ENCODE measurements around the gene GLI2. TPM values are rescaled to one million over a fixed set of nuclear protein-coding genes. Genes with fewer than 3 reads are reported as not detected.

The GLI2 gene
- total and polyA plus RNA-seq, 9 donors, result 5.9 to 53.0 (median 36.3) TPM

GRCh38 chr2:120771111-120771780 is 35.6 kb downstream of the GLI2 start:
- 44 to 53% (median 46%) methylated on average over 13 to 14 of the region's 14 CpGs for WGBS, 3 donors
- intact Hi-C loops (cut with DNase I), result no loop called here

DNA sequence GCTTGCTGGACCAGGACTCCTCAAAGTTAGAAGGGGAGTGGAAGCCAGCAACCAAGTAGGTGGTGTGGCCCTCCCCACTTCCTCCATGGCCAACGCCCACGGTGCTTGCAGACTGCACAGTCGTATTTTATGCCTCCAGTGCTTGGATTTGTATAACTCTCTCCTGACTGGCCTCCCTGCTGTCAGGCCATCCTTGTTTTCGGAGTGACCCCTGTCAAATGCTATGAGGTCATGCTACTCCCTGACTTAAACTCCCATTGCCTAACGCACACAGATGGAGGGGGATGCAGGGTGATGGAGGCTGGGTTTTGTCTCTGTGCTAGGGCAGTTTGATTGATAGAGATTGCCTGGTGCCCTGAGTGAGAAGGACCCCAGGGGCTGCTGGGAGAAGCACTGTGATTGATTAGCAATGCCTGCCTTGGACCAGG is 36.1 kb downstream of the GLI2 start:
- 17 to 29% (median 22%) methylated on average over 5 of the region's 5 CpGs for WGBS, 3 donors
- H3K4me3 ChIP-seq, result no peak overlapping the region
- H3K27ac ChIP-seq, result peak overlapping the region in 1 of 2 donors; percentile 28
- H3K9me3 ChIP-seq, result no peaks in the 10 kb centered on the region
- H3K27me3 ChIP-seq, result no peaks in the 10 kb centered on the region
- DNase-seq, result no peak
- H3K4me1 ChIP-seq (ENCODE audit: insufficient read depth), result peaks cover 49% of the 10 kb centered on the region
- TF ChIP-seq EP300 (IDR thresholded peaks at IDR 0.05), result no peak
- TF ChIP-seq CTCF (IDR thresholded peaks at IDR 0.05), result no peak
- no peak for TF ChIP-seq POLR2A (IDR thresholded peaks at IDR 0.05)
- intact Hi-C loops (cut with DNase I), result no loop called here
- H3K36me3 ChIP-seq, result no peaks in the 10 kb centered on the region

More at GRCh38 chr2:120771111-120771780, 35.6 kb downstream of the GLI2 start:
- no peak for TF ChIP-seq POLR2A (IDR thresholded peaks at IDR 0.05)
- TF ChIP-seq EP300 (IDR thresholded peaks at IDR 0.05), result no peak
- no peak for TF ChIP-seq CTCF (IDR thresholded peaks at IDR 0.05)
- Histone ChIP-seq H3K4me1 (ENCODE audit: insufficient read depth) (peaks cover 51% of the 10 kb centered on the region), H3K36me3 (no peaks in the 10 kb centered on the region), H3K9me3 (no peaks in the 10 kb centered on the region), H3K4me3 (no peak overlapping the region), H3K27me3 (no peaks in the 10 kb centered on the region), H3K27ac (peak overlapping the region in 1 of 2 donors; percentile 28)
- DNase-seq, result peak; percentile 61 to 77 (median 63)

DNA sequence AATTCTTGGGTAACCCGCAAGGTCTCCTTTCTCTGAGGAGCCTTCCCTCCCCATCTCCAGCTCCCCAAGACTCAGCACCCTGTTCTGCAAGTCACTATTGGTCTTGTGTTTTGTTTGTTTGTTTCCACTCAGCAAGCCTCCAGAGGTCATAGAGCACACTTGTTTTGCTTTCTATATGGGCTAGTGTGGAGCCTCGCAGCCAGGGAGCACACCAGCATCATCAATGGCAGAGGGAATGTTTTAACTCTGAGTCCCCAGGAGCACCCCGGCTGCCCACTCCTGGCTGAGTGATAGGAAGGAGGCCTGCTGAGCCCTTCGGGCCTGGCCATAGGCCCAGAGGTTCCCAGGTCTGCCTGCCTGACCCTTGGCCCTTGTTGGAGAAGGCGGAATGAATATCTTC is 36.6 kb downstream of the GLI2 start:
- H3K4me3 ChIP-seq, result no peak overlapping the region
- 35 to 53% (median 42%) methylated on average over 5 of the region's 5 CpGs for WGBS, 3 donors
- peaks cover 50% of the 10 kb centered on the region for H3K4me1 ChIP-seq (ENCODE audit: insufficient read depth)
- DNase-seq, result peak in 2 of 5 donors; percentile 31 to 47
- H3K27me3 ChIP-seq, result no peaks in the 10 kb centered on the region
- no peaks in the 10 kb centered on the region for H3K9me3 ChIP-seq
- intact Hi-C loops (cut with DNase I), result no loop called here
- no peaks in the 10 kb centered on the region for H3K36me3 ChIP-seq
- TF ChIP-seq POLR2A (IDR thresholded peaks at IDR 0.05) (no peak), EP300 (IDR thresholded peaks at IDR 0.05) (no peak), CTCF (IDR thresholded peaks at IDR 0.05) (no peak)
- peak overlapping the region in 1 of 2 donors; percentile 26 for H3K27ac ChIP-seq

GRCh38 chr2:120773186-120773800 is 37.6 kb downstream of the GLI2 start:
- Histone ChIP-seq H3K9me3 (no peaks in the 10 kb centered on the region), H3K4me3 (no peak overlapping the region), H3K27ac (no peak overlapping the region), H3K27me3 (no peaks in the 10 kb centered on the region), H3K36me3 (no peaks in the 10 kb centered on the region), H3K4me1 (ENCODE audit: insufficient read depth) (peaks cover 46% of the 10 kb centered on the region)
- peak in 2 of 5 donors; percentile 25 to 36 for DNase-seq
- 87 to 92% (median 90%) methylated on average over 17 of the region's 17 CpGs for WGBS, 3 donors
- intact Hi-C loops (cut with DNase I), result no loop called here
- TF ChIP-seq CTCF (IDR thresholded peaks at IDR 0.05), result no peak
- no peak for TF ChIP-seq EP300 (IDR thresholded peaks at IDR 0.05)

Measured in ovary (tissue), 9 donors.